Ovary (tissue), 3 donors: Measurements from ENCODE around the gene CELF4.

Source experiments
- CTCF ChIP-seq, 3 donors: fragments of 450-650 bp in 2 of 3; fragments of 200-600 bp in 1 of 3; IDR thresholded peaks; one replicate each; pipeline versions ENCODE4 v1.5.1 to v1.8.0; 2016 to 2022; ENCODE audit warnings: antibody characterized with exemption in 3 of 3, mild to moderate bottlenecking in 1 of 3
- POLR2A ChIP-seq: fragments of 450-650 bp; IDR thresholded peaks from one replicate; pipeline ENCODE4 v1.6.1; 2017; ENCODE audit warnings: antibody characterized with exemption, mild to moderate bottlenecking, moderate library complexity
- donor health status: DM: no; HTN: no; CAD: no.

DNA sequence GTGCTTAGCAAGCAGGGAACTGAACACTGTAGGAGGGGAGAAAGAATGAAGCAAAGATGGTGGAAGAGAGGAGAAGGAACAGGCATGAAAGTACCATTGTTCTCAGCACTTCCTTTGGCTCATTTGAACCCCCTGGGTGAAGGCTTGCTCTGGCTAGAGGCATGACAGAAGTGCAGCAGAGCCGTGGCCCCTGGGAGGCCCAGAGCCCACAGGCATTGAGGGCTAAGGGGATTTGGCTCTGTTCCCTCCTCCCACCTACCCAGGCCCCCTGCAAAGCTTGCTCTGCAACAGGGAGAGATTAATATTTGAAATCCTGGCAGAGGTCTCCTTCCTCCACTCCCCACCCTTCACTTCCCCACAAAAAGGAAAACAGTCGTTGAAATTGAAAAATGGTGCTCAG, 262.6 kb downstream of the CELF4 start:
- no peak for TF ChIP-seq CTCF (IDR thresholded peaks at IDR 0.05)
- no peak for TF ChIP-seq POLR2A
